HG03045 (cell line): Measurements from ENCODE around the gene STAU1.
"Not testable (repeated sequence)": the region's sequence is repeated elsewhere in the genome, so short reads cannot be mapped to it uniquely, and the experiment has no call there.

Experiments
- ATAC-seq: cut with Tn5 transposase; IDR thresholded peaks from one replicate; pipeline ENCODE4 v1.9.1; 2021; ENCODE audit warnings: mild to moderate bottlenecking, moderate library complexity; ENCODE audit not compliant: unreplicated experiment

The STAU1 gene

DNA sequence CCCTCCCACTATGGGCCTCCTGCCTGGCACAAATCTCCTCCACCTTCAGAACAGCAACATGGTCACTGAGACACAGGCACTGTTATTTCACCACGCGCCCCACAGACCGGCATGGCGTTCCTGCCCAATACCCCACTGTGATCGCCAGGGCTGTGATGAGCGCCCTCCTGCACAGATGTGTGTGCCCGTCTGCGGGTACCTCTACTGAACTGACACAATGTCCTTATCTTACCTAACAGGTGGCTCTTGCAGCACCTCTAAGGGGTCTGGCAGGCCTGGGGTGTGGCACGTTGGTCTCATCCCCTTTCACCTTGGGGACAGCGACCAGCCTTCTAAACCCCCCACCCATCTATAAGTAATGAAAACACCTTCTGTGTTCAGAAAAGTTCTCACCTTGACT, 64.2 kb downstream of the STAU1 start:
- no peak for ATAC-seq

DNA sequence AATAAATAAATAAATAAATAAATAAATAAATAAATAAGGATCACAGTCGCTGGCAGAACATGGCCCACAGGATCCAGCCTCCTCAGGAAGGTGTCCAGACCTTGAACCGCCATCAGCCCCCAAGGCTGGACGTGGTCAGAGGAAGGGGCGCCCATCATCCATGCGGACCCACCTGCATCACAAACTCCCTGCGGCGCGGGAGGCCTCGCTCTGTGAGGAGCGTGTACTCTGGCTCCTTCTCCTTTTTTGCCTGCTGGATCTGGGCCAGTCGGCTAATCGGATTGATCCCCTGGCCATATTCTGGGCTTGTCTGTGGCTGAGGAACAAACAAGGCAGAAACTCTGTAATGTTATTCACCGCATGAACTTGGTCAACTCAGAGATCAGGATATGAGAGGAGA, 65.2 kb downstream of the STAU1 start:
- no peak for ATAC-seq

DNA sequence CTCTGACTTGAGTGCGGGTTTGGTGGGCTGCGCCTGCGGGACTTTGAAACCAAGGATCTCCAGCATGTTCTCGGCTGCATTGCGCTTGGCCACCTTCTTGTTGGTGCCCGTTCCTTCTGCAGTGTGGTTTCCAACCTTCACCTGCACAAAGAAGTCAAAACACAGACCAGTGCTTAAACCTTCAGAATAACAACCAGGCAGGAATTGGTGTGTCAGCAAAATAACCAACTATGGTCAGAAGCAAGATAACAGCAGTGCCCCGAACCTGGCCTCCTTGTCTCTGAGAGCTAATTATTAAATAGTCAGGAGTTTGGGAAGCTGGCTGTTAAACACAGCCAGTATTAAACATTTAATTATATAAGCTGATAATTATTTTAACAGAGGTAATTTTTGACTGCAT, 68.1 kb downstream of the STAU1 start:
- no peak for ATAC-seq

DNA sequence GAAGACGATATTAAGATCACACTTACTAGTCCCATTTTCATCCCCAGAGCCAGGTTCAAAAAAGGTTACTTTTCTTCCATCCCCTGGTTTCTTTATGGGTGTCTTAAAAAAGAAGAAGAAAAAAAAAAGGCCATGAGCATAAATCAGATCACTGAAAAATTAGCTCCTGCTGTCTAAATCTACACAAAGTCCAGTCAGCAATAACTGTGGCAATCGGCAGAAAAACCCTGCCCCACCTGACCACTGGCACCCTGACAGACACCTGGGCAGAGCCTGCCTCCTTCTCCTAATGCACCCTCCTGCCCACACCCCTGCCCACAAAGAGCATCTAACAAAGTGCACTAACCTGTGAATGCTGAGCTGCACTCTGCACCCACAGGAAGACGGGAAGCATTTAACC, 69.8 kb downstream of the STAU1 start:
- no peak for ATAC-seq

DNA sequence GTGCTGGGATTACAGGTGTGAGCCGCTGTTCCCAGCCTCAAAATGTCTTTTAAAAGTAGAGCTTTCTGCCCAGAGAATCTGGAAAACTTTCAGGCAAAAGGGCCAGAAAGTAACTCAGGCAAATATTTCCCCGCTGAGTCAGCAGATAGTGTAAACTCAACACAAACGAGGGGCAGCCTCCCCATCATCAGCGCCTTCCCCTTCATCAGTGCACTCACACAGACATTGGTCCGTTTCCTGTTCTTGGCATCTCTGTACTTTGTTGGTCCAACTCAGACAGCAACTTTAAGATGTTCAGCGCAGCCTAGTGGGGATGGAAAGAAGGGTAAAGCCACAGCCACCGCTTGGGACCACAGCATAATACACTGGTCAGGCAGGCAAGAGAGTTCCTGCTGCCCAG, 72.6 kb downstream of the STAU1 start:
- no peak for ATAC-seq

DNA sequence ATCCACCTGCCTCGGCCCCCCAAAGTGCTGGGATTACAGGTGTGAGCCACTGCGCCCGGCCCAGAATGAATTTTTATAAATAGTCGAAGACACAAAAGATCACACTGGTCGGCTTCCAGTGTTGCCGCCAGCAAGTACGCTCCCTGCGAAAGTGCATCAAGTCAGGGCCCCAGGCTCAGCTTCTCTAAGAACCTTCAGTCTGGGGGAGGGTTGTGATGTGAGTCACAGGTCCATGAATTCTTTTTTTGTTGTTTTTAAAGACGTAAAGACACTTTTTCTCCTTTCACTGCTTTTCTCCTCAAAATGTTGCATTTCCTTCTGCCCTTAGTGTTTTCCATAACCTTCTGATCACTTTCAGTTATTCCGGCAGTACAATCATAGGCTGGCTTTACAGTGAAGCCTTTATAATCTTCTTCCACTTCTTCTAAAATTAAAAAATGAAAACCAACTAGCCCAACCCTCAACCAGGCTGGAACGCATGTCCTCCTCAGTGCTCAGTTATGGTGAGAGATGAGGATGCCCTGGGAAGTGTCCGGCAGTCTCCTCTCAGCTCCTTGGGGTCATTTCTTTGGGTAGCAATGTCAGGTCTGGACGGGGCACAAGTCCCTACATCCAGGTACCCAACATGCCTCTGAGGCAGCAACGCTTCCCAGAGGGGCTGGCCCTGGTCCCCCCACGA, 75.4 kb downstream of the STAU1 start:
- no peak for ATAC-seq

DNA sequence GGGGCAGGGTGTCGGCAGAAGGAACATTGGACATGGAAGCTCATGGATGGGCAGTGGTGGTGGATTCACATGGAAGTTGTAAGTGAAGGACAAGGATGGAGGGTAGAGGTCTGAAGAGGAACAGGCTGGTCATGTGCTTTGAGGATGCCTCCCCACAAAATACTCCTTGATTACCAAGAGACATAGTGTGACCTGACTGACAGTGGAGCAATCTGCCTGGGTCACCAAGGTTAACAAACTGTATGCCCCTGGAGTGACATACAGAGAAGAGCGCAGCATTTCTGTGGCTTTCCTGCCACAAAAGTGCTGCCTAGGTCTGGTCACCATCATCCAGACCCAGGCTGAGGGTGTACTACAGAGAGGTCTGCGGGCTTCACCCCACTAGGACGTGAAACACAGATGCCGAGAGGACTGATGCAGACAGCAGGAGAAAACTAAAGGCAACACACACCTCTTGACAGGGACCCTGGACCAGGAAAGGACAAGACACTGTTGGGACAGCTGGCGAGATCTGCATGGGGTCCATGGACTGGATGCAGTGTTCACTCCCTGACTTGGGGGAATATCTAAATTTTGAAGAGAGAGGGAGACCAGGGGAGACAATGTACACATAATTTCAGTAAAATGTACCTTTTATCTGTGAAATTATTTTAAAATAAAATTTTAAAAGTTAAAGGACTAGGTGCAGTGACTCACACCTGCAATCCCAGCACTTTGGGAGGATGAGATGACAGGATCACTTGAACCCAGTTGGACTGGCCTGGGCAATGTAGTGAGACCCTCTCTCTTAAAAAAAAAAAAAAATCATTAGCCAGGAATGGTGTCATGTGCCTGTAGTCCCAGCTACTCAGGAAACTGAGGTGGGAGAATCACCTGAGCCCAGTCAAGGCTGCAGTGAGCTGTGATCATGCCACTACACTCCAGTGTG, 77.1 kb downstream of the STAU1 start:
- no peak for ATAC-seq

DNA sequence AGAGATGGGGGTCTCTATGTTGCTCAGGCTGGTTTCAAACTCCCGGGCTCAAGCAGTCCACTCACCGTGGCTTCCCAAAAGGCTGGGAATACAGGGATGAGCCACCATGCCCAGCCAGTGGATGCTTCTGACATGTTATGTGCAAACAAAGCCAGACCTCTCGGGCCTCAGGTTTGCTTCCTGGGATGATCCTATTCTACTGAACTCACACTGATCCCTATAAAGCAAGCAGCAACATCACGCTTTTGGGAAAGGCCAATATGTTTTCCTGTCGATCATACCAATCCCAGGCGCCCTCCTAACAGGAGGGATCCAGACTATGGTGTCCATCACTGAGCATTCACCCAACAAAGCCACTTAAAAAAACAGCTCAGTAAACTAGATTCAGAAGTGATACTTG, 81.8 kb downstream of the STAU1 start:
- no peak for ATAC-seq

DNA sequence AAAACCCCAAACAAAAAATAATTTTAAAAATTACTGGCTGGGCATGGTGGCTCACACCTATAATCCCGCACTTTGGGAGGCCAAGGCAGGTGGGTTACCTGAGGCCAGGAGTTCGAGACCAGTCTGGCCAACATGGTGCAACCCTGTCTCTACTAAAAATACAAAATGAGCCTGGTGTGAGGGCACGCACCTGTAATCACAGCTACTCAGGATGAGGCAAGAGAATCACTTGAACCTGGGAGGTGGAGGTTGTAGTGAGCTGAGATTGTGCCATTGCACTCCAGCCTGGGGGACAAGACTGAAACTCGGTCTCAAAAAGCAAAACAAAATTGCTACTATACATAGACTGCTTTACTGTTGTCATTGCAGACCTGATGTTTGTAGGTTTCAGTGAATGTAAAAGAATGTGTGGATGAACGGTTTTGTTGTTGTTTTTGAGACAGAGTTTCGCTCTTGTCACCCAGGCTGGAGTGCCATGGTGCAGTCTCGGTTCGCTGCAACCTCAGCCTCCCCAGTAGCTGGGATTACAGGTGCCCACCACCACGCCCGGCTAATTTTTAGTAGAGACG, 83.1 kb downstream of the STAU1 start:
- not testable (repeated sequence) for ATAC-seq

DNA sequence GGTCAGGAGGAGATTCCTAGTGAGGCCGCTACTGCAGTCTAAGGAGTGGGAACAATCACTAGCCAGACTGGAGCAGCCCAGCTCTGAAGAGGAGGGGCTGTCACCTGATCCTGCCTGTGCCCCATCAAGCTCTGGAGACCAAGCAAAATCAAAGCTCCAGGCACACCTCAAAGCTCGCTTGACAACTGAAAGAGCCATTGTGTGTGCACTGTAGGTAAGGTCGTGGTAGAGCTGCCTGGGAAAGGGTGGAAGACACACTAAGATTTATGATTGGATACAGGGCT, 83.8 kb downstream of the STAU1 start:
- no peak for ATAC-seq

DNA sequence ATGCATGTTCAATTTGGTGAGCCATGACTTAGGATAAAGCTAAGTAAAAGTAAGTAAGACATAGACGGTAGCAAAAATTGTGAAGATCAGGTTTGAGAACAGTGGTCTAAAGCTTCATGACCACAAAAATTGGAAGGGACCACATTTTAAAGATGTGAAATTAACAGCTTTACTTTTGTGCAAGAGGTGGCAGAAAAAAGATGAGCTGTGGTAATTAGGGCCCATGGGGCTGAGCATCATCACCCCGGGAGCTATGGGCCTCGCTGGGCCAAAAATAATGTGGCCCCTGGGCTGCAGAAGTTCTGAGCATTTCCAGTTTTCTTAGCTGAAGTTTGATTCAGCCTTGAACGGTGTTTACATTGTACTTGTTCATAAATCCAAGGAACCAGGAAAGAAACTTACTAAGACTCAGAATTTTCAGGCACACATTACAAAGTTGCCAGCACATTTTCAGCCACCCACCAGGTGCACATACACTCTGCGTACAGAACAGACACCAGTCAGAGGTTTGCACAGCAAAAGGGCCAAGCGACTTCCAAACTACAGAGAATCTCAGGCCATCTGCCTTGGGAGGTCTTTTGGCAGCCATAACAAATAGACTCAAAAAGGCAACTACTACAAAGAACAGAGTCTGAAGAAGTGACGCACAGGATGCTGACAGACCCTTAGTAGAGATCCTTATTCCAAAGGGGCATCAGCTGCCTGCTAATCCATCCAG, 84.3 kb downstream of the STAU1 start:
- no peak for ATAC-seq

DNA sequence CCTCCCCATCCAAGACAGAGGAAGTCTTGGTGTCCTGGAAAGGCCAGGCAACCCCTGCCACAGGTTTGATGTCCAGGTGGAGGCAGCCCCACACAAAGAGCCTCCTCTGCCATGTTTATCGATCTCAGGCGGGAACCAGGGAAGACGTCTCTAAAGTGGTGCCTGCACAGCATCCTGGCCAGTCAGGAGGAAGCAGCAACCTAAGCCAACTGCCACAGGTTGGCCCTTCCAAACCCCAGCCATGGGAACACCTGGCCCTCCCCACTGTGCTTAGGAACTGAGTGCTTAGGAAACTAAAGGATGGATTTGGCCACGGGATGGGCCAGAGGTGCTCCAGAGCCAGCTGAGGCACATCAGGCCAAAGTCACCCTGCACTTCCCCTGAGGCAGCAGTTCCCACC, 85.1 kb downstream of the STAU1 start:
- no peak for ATAC-seq

DNA sequence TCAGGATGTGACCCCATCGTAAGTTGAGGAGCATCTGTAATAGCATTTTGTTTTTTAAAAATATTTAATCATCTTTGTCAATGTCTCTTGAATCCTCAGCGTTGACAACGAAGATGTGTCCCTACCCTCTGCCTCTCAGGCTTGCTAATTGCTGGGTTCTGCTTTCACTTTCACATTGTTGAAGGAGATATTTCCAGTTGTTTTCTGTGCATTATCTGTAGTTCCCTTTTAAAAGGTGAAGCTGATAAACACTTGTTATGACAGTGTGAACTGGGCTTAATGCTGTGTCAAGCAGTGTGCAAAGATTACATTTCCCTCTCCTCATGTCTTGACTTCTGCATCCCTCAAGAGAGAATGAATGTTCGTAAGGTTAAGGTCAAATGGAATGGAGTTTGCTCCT, 87.2 kb downstream of the STAU1 start:
- ATAC-seq: no peak

DNA sequence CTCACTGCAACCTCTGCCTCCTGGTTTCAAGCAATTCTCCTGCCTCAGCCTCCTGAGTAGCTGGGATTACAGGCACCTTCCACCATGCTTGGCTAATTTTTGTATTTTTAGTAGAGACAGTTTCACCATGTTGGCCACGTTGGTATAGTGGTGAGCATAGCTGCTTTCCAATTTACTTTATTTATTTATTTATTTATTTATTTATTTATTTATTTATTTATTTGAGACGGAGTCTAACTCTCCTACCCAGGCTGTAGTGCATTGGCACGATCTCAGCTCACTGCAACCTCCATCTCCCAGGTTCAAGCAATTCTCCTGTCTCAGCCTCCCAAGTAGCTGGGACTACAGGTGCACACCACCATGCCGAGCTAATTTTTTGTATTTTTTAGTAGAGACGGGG, 87.8 kb downstream of the STAU1 start:
- not testable (repeated sequence) for ATAC-seq

DNA sequence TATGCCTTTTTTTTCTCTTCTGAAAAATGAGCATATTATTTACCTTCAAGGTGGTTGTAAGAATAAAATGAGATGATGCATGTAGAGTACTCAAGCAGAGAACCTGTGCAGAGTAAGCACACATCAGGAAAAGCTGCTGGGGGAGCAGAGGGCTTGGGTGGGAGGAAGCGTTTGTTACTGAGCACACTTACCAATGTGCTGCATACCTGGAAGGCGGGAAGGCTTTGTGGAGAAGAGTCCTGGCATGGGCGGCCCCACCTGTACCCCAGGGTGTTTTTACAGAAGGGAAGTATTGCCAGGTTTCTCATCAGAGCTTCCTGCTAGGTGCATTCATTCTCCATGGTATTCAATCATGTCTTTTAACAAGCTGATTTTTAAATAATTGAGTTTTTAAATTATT, 89.1 kb downstream of the STAU1 start:
- no peak for ATAC-seq

DNA sequence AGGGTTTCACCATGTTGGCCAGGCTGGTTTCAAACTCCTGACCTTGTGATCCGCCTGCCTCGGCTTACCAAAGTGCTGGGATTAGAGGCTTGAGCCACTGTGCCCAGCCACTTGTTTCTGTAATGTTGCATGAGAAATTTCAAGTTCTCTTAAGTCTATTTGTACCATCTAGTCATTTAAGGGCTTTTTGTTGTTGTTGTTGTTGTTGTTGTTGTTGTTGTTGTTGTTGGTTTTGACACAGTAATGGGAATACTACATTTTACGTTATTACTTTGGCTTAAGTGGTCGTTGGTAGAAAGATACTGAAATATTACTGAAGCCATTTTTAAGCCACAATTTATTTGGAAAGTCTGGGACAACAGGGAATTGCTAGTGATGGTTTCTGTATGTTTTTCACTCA, 90.0 kb downstream of the STAU1 start:
- ATAC-seq: no peak

DNA sequence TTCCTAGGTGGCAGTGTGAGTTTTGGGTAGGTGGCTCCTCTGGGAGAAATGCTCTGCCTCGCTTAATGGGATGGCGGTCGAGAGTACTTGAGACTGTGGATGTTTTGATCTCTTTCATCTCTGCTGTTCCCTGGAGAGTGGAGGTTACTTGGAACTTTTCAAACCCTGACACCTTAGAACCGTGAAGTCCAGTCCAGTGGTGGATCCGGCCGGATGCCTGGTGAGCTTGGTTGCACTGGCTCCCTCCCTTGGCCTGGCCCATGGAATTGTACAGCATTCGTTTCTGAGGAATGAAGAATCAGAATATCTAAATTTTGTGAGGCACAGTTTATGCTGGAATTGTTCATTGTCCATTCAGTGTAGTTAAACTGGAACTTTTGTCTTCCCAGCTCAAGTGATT, 91.0 kb downstream of the STAU1 start:
- no peak for ATAC-seq

DNA sequence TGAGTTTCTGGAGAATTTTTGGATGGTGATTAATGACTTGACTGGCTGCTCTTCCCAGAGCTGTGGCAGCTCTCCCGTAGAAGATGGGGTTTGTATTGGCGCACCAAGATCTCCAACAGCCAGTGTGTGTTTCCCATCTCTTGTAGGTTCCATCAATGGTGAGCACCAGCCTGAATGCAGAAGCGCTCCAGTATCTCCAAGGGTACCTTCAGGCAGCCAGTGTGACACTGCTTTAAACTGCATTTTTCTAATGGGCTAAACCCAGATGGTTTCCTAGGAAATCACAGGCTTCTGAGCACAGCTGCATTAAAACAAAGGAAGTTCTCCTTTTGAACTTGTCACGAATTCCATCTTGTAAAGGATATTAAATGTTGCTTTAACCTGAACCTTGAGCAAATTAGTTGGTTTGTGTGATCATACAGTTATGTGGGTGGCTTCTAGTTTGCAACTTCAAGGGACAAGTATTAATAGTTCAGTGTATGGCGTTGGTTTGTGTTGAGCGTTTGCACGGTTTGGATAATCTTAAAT, 91.9 kb downstream of the STAU1 start:
- no peak for ATAC-seq

DNA sequence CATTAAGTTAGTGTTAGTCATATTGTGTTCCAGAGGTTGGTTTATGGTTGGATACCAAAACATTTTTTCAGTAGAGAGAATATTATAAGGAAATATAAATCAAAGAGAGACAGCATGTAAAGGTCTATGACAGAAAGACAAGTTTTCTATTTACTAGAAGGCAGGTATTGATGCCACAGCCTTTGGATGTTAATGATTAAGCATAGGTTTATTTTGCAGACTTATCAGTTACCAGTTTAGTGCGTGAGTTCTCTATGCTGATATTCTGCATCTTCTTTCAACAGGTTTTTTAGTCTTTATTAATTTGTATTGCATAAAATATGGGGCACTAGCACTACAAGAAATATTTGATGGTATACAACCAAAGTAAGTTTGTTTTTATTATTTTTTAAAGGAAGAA, 96.4 kb downstream of the STAU1 start:
- no peak for ATAC-seq

DNA sequence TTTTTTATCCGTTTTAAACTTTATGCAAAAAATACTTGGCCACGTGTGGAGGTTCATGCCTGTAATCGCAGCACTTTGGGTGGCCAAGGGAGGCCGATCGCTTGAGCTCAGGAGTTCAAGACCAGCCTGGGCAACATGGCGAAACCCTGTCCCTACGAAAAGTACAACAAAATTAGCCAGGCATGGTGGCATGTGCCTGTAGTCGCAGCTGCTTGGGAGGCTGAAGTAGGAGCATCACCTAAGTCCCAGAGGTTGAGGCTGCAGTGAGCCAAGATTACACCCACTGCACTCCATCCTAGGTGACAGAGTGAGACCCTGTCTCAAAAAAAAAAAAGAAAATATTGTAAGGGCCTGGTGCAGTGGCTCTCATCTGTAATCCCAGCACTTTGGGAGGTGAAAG, 97.0 kb downstream of the STAU1 start:
- ATAC-seq: no peak

DNA sequence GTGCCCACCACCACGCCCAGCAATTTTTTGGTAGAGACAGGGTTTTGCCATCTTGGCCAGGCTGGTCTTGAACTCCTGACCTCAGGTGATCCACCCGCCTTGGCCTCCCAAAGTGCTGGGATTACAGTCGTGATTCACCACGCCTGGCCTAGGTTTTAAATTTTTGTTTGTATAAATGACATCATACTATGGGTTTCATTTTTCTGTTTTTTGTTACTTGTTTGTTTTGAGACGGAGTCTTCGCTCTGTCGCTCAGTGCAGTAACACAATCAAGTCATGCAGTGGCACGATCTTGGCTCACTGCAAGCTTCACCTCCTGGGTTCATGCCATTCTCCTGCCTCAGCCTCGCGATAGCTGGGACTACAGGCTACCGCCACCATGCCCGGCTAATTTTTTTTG, 105.8 kb downstream of the STAU1 start:
- not testable (repeated sequence) for ATAC-seq
